ENCODE measurements around the gene NCBP2.
A peak's percentile ranks its signal among the peaks of the same experiment; 100 is the strongest.

NCBP2 gene

DNA sequence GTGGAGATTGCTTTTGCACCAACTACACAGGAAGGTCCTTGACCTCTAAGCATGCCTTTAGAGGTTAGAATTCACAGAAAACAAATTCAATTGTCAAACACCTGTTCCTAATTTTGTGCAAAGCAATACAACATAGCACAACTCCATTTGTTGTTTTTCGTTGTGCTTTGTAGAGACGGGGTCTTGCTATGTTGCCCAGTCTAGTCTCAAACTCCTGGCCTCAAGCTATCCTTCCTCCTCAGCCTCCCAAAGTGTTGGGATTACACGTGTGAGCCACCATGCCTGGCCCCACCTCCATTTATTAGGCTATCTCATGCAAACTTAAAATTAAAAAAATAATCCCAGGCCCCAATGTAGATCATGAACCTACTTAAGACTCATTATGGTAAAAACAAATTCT, 6.0 kb downstream of the NCBP2 start:
- TF ChIP-seq, protein P1, sequence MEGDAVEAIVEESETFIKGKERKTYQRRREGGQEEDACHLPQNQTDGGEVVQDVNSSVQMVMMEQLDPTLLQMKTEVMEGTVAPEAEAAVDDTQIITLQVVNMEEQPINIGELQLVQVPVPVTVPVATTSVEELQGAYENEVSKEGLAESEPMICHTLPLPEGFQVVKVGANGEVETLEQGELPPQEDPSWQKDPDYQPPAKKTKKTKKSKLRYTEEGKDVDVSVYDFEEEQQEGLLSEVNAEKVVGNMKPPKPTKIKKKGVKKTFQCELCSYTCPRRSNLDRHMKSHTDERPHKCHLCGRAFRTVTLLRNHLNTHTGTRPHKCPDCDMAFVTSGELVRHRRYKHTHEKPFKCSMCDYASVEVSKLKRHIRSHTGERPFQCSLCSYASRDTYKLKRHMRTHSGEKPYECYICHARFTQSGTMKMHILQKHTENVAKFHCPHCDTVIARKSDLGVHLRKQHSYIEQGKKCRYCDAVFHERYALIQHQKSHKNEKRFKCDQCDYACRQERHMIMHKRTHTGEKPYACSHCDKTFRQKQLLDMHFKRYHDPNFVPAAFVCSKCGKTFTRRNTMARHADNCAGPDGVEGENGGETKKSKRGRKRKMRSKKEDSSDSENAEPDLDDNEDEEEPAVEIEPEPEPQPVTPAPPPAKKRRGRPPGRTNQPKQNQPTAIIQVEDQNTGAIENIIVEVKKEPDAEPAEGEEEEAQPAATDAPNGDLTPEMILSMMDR (conservative IDR thresholded peaks at IDR 0.05; ENCODE audit: low read depth, low read length), result no peak
- no peak overlapping the region for H3K4me3 ChIP-seq (ENCODE audit: low read length)
- DNase-seq (ENCODE audit: low read depth), result no peak

DNA sequence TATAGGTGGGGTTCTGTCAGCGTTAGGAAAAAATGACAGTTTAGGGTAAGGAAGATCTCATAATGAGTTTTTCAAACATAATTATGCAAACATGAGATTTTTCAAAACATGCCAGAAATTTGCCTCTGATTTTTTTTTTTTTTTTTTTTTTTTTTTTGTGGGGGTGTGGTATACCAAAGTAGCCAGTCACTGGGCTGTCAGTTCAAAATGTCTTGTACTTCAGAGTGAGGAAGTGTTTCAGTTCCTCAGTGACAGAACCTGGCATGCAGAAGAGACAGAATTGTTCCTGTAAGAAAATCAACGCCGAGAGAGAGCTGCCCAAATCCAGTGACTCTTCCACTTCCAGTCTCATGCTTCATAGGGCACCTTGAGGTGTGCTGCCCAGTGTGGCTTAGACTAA, 9.7 kb downstream of the NCBP2 start:
- no peak overlapping the region for H3K4me3 ChIP-seq (ENCODE audit: low read length)
- DNase-seq (ENCODE audit: low read depth), result no peak
- TF ChIP-seq, protein P1 (conservative IDR thresholded peaks at IDR 0.05; ENCODE audit: low read depth, low read length), result no peak

DNA sequence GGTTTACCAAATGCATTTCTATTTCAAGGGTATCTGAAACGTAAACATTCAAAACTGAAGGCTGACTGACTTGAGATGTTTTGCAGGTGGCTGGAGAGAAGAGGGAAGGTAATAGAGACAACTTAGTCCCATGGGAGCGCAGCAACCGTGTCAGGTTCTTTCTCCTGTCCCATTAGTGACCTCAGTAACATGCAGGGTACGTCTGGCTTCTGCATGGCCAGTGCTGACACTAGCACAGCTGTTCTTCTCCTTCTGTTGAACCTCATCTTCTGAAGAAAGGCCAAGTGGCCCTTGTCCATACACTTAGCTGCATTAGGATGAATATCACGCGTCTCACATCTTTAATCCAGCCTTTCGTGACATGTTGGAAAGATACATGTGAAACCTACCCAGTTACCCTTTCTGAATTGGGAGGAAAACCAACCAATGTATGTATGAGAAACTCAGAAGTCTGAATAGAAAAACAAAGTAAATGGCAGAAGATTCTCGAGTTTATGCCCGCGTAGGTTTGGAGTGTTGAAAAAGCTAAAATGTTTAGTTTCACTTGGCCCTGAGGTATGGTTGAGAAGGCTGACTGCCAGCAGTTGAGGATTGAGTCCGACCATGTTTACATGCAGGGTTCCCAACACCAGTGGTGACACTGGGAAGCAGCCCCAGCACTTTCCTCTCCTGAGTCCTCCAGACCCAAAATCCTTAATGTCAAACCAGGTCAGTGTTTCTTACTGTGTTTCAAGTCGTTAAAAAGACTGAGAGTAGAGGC, 10.3 kb downstream of the NCBP2 start:
- no peak for DNase-seq (ENCODE audit: low read depth)
- TF ChIP-seq, protein P1 (conservative IDR thresholded peaks at IDR 0.05; ENCODE audit: low read depth, low read length), result no peak
- no peak overlapping the region for H3K4me3 ChIP-seq (ENCODE audit: low read length)

DNA sequence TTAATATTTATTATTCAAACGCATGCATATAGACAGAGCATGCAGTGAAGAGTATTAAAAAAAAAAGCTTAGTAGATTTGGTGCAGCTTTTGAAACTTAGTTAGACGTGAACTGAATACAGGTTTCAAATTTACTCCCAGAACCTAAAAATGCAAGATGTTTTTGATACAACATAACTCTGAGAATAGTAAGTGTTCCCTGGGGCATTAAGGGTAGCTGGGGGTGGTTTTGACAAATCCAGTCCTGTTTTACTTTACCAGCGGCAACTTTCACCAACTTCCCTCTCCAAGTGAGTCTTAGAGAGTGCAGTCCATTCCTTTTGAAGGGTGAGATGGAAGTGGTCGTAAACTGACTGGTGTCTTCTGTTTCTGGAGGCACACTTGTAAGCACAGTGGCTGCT, 11.2 kb downstream of the NCBP2 start:
- H3K4me3 ChIP-seq (ENCODE audit: low read length), result no peak overlapping the region
- no peak for DNase-seq (ENCODE audit: low read depth)
- TF ChIP-seq, protein P1 (conservative IDR thresholded peaks at IDR 0.05; ENCODE audit: low read depth, low read length), result no peak

DNA sequence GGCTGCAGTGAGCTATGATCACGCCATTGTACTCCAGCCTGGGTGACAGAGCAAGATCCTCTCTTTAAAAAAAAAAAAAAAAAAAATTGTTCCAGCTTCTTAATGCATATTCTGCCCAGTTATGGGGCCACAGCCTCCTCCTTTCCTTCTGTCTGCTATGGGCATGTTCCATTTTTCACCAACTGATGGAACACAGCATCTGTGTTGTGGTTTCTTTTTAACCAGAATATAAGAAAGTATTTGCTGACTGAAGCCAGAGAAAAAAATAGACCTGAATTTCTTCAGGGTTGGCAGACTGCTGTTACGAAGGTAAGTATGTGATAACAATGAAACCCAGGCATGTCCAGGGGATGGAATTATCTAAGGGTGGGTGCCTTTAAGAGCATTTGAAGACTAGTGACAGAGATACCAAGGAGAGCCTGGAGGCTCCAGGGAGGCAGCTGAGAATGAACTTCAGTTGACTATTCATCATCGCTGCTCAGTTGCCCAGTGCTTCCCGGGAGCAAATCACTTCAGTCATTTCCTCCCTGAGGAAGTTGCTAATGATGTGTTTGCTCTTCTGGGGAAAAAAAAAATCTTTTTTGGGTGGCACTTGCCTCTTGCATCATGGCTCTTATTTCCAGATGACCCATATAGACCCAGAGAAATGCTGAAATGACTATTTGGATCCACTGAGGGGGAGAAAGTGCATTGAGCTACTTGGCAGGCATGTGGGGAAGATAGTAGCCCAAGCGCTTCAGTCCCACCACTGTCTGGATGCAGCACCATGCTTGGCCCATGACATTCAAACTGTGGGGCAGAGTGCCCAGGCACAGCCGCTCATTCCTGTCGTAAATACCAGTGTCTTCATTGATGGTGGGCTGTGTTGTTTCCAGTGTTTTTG, 14.5 kb downstream of the NCBP2 start:
- TF ChIP-seq, protein P1 (conservative IDR thresholded peaks at IDR 0.05; ENCODE audit: low read depth, low read length), result no peak
- no peak for DNase-seq (ENCODE audit: low read depth)
- H3K4me3 ChIP-seq (ENCODE audit: low read length), result no peak overlapping the region

DNA sequence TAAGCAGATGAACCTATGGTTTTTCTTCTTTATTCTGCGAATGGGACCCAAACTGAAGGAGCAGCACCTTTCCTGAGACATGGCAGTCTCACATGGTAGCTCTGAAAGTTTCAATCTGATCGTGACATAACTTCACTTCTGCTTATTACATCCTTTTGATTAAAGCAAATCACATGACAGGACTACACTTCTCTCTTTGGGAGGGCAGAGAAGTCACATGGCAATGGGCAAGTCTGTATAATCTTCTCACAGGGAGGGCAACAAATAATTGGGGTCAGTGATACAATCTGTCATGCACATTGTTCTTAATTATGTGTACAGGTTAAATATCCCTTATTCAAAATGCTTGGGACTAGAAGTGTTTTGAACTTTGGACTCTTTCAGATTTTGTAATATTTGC, 21.6 kb downstream of the NCBP2 start:
- TF ChIP-seq, protein P1 (conservative IDR thresholded peaks at IDR 0.05; ENCODE audit: low read depth, low read length), result no peak
- H3K4me3 ChIP-seq (ENCODE audit: low read length), result no peak overlapping the region
- DNase-seq (ENCODE audit: low read depth), result peak; percentile 5
